ENCODE measurements around the gene CABP5.
"Not testable (repeated sequence)": the region's sequence is repeated elsewhere in the genome, so short reads cannot be mapped to it uniquely, and the experiment has no call there.

Gene CABP5

DNA sequence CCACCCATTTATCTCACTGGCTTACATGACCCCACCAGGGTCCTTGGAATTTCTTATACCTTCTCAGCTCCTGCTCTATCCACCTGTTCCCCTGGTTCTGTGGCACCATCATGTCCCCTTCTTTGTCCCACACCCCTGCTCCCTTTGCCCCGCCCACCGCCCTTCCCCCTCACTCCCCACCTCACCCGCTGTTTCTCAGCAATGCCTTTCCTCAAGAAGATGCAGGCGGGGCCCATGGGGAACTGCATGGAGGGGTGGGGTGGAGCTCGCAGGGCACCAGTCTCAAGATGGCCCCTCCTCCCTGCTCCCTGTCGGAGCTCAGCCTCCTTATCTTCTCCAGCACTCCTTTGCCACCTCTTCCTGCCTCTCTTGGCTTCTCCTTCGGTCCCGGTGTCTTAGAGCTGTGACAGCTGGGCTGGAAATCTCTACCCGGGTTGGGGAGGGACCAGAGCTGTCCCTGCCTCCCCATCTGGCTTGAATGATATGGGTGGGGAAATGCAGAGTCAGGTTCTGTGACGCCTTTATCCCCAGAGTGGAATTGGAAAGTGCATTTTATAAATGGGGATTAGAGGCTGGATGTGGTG, at the start of gene CABP5:
CABP5 (minus strand) TSS at position 405 of the 584 bp plus-strand sequence; CDS start at position 248, 157 bp downstream.
- no peak for DNase-seq (ENCODE audit: low spot score)

DNA sequence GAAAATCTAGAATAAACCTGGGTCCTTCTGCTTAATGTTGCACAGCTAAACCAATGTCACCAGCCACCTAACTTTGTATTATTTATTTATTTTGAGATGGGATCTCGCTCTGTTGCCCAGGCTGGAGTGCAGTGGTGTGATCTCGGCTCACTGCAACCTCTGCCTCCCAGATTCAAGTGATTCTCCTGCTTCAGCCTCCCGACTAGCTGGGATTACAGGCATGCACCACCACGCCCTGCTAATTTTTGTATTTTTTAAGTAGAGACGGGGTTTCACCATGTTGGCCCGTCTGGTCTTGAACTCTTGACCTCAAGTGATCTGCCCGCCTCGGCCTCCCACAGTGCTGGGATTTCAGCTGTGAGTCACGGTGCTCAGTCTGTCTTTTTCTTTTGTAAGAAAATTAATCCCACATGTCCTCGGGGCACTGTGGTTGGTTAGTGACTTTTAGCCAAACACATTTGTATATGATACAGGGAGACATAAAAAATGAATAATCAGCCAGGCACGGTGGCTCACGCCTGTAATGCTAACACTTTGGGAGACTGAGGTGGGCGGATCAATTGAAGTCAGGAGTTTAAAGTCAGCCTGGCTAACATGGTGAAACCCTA, 47.3 kb upstream of the CABP5 start:
- peak; percentile 60 for DNase-seq (ENCODE audit: low spot score)

DNA sequence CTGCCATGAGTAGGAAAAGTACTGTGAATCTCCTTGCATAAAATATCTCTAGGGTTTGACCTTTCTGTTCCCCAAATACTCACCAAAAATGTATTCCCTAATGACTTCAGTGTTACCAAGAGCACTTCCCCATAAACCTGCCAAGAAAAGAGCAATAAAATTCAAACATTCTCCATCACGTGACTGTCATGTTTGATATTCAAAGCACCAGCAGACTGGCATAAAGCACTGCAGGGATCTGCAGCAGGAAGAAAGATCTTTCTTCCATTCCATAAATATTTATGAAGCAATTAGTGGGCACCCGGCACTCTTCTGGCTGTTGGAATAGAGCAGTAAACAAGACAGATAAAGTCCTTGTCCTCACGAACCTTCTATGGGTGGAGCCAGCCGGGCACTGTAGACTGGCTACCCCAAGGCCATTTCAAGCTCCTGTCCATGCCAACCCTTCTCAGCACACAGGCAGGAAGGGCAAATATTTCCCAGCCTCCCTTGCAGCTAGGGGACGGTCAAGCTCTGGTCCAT, 46.5 kb upstream of the CABP5 start:
- DNase-seq (ENCODE audit: low spot score) = peak; percentile 59

DNA sequence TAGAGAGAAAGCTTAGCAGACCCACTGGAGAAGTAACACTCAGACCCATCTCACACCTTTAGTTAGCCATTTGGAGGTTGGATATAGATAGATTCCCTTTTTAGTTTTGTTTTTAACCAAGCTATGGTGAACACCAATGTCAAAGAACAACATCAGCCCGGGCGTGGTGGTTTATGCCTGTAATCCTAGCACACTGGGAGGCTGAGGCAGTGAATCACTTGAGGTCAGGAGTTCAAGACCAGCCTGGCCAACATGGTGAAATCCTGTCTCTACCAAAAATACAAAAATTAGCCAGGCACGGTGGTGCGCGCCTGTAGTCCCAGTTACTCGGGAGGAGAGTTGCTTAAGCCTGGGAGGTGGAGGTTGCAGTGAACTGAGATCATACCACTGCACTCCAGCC, 45.1 kb upstream of the CABP5 start:
- DNase-seq (ENCODE audit: low spot score) = not testable (repeated sequence)

DNA sequence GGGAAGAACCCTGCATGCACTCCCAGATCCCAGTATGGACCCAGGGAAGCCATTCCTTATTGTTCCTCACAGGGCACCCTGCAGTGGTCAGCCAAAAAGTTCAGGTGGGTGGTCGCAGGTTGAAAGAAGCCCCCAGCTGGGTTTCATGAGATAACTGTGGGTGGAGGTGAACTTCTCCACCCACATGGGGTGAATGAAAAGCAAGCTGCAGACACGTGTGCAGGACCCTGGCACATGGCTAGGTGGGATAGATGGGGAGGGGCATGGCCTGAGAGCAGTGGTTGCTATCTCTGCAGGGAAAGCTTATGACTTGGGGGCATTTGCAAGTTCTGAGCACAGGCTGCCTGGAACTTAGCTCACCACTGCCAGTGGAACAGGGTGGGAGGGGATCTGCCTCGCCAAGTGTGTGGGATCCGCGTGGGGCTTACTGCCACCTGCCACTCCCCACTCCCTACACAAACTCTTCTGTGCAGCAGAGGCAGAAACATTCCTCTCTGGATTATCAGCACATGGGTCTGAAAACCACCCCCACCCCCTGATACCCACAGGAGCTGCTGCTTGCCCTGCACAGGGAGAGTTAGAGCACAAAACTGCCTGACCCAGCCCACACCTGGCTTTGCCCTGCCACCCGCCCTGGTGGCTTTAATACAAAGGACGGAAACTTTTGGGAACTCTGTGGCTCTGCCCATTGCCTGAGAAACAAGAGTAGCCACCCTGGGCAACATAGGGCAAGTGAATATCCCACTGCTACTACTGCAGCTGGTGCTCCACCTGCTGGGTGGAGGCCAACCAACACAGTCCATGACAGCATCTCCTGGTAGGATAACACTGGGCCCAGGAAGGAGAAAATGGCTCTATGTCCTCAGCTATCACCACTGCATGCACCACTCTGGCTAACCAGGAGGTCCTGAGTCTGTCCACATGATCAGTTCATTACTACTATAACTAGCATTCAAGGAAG, 42.3 kb upstream of the CABP5 start:
- no peak for DNase-seq (ENCODE audit: low spot score)

DNA sequence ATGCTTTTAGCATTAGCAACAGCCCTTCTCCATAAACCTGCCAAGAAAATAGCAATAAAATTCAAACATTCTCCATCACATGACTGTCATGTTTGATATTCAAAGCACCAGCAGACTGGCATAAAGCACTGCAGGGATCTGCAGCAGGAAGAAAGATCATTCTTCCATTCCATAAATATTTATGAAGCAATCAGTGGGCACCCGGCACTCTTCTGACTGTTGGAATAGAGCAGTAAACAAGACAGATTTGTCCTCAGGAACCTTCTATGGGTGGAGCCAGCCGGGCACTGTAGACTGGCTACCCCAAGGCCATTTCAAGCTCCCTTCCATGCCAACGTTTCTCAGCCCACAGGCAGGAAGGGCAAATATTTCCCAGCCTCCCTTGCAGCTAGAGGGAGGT, 41.2 kb upstream of the CABP5 start:
- DNase-seq (ENCODE audit: low spot score) = no peak

DNA sequence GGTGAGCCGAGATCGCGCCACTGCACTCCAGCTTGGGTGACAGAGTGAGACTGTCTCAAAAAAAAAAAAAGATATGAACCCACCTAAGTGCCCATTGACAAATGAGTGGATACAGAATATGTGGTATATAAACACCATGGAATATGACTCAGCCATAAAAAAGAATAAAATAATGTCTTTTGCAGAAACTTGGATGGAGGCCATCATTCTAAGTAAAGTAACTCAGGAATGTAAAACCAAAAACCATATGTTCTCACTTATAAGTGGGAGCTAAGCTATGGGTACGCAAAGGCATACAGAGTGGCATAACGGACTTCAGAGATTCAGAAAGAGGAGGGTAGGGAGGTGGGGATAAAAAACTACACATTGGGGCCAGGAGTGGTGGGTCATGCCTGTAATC, 37.2 kb upstream of the CABP5 start:
- no peak for DNase-seq (ENCODE audit: low spot score)

DNA sequence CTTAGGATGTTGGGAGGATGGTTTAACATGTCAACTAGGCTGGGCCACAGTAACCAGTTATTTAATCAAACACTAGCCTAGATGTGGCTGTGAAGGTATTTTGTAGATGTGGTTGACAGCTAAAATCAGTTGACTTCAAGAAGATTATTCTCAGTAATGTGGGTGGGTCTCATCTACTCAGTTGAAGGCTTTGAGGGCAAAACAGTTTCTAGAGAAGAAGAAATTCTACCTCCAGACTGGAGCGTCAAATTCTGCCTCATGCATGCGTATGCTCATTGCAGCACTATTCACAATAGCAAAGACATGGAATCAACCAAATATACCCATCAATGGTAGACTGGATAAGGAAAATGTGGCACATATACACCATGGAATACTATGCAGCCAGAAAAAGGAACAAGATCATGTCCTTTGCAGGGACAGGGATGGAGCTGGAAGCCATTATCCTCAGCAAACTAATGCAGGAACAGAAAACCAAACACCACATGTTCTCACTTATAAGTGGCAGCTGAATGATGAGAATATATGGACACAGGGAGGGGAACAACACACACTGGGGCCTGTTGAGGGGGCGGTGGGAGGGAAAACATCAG, 26.4 kb upstream of the CABP5 start:
- DNase-seq (ENCODE audit: low spot score) = not testable (repeated sequence)

DNA sequence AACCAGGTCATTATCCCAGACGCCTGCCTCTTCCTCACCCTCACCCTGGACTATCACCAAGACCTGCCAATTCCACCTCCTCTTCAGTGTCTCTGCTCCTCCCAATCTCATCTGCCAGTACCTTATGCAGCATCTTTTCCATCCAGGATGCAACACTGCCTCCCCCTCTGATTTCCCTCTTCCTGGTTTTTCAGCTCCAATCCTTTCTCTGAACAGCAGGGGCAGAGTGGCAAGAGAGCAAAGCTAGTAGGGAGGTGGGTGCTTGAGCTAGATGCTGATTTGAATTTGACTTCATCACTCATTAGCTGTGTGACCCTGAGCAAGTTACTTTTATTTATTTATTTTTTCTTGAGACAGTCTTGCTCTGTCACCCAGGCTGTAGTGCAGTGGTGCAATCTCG, 25.6 kb upstream of the CABP5 start:
- DNase-seq (ENCODE audit: low spot score) = no peak

DNA sequence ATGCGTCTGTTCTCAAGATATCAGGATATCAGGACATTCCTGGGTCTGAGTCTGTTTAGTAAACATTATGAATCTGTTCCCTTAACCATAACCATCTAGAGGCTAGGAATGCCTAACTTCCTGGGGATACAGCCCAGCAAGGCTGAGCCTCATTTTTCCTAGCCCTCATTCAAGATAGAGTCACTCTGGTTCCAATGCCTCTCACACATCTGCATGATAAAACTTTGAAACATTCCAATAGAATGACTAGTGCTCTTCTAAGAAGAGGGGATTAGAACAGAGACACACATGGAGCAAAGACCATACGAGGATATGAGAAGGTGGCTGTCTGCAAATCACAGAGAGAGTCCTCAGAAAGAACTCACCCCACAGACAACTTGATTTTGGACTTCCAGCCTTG, 20.6 kb upstream of the CABP5 start:
- DNase-seq (ENCODE audit: low spot score) = no peak

DNA sequence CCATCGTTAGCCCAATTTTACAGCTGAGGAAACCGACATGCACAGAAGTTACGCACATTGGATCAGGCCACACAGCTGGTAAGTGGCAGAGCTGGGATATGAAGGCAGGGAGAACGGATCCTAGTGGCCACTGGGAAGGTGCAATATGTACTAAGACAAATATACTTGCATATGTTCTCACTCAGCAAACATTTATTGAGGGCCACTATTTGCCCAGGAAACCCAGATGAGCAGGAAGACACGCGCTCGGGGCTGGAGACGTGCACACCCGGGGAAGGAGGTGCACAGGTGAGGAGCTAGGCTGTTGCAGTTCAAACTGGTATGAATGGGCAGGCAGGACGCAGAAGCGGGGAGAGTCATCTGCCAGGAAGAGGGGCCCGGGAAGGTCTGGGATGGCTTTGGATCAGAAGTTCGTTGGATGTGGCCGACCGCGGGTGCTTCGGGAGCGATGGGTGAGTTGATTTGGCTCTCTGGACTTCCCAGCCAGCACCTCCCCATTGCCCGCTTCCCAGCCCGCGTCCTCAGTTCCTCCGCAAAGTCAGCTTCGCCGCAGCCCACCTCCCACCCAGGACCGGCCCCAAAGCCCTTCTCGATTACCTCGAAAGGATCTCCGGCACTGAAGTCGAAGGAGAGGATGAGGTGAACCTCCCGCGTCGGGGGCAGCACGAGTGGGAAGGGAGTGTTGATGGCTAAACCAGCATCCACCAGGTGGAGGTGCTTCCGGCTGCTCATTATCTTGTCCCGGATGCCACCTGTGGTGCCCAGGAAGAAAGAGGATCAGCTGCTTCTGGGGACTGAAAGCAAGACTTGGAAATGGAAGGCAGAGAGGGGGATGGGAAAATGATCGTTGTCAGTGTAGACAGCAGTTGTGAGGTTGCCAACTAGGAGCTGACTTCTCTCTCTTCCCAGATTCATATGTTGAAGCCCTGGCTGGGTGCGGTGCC, 17.8 kb upstream of the CABP5 start:
- no peak for DNase-seq (ENCODE audit: low spot score)

DNA sequence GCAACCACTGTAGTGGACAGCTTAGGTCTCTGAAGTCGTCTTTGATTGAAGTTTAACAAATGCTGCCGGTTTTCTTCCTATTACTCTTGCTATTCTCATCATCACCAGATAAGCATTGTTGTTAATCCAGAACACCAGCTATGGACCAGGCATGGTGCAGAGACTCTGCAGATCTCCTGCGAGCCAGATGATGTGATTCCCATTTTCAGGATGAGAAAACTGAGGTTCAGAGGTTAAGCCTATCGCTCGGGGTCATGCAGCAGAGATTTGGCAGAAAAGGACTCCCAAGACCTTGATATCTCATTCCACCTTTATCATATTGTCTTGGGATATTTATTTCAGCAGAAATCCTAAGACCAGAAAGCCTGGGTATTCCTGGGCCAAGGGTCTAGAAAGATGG, 16.5 kb upstream of the CABP5 start:
- DNase-seq (ENCODE audit: low spot score) = no peak

DNA sequence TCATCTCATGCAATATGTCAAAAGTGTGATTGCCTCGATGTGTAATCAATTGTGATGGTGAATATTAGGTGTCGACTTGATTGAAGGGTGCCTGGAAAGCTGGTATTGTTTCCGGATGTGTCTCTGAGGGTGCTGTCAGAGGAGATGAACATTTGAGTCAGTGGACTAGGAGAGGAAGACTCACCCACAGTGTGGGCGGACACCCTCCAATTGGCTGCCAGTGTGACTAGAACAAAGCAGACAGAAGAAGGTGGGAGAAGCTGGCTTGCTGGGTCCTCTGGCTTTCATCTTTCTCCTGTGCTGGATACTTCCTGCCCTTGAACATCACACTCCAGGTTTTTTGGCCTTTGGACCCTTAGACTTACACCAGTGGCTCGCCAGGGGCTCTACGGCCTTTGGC, 15.5 kb upstream of the CABP5 start:
- no peak for DNase-seq (ENCODE audit: low spot score)

DNA sequence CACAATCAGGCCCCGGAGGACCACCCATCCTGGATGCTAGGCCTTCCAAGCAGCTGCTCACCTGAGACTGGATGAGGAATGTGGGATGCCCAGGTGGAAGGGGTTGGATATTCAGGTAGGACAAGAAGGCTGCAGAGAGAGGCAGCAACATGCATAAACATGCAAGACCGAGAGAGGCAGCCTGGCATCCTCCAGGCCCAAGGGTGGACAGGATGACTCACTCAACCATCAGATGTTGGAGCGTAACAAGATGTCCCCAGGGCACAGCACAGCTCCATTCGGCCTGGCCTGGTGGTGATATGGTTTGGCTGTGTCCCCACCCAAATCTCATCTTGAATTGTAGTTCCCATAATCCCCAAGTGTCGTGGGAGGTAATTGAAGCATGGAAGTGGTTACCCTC, 10.0 kb upstream of the CABP5 start:
- DNase-seq (ENCODE audit: low spot score) = no peak

DNA sequence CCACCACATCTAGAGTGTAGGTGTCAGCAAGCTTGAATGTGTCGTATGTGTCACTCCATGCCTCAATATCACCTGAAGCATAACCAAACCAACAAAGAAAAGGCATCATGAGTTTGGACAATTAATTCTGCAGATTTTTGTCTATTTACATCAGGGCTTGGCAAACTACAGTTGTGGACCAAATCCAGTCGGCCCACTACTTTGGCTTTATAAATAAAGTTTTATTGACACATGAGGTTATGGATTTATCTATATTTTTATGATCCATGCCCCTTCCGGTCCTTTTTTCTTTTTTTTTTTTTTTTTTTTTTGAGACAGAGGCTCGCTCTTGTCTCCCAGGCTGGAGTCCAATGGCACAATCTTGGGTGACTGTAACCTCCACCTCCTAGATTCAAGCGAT, 9.2 kb upstream of the CABP5 start:
- no peak for DNase-seq (ENCODE audit: low spot score)

DNA sequence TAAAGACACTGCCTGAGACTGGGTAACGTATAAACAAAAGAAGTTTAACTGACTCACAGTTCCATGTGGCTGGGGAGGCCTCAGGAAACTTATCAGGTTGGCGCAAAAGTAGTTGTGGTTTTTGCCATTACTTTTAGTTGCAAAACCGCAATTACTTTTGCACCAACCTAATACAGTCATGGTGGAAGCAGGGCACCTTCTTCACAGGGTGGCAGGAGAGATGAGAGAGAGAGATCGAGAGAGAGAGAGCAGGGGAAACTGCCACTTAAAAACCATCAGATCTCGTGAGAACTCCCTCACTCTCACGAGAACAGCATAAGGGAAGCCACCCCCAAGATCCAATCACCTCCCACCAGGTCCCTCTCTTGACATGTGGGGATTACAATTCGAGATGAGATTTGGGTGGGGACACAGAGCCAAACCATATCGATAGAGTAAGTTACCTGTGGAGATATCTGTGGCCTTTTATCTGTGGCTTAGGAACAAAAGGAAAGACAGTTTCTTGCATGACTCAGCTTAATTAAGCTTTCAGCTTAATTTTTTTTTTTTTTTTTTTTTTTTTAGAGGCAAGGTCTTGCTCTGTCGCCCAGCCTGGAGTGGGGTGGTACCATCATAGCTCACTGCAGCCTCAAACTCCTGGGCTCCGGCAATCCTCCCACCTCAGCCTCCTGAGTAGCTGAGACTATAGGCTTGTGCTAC, 7.6 kb upstream of the CABP5 start:
- no peak for DNase-seq (ENCODE audit: low spot score)

DNA sequence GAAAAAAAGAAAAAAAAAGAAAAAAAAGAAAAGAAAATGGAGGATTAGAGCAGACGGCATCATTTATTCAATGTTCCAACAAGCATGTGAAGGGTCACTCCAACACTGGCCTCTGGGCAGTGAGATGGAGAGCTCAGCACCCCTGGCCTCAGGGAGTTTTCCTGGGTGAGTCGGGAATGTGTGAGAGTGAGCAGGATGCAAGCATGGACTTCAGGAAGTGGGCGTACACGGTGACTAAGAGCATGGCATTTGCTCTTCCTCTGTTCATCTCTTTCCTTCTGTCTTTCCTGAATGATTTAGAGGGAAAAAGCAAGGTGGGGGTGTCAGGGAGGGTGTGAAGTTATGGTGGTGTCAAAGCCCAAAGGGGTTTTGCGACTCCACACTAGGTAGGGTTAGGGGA, 682 bp upstream of the CABP5 start:
- peak; percentile 60 for DNase-seq (ENCODE audit: low spot score)

DNA sequence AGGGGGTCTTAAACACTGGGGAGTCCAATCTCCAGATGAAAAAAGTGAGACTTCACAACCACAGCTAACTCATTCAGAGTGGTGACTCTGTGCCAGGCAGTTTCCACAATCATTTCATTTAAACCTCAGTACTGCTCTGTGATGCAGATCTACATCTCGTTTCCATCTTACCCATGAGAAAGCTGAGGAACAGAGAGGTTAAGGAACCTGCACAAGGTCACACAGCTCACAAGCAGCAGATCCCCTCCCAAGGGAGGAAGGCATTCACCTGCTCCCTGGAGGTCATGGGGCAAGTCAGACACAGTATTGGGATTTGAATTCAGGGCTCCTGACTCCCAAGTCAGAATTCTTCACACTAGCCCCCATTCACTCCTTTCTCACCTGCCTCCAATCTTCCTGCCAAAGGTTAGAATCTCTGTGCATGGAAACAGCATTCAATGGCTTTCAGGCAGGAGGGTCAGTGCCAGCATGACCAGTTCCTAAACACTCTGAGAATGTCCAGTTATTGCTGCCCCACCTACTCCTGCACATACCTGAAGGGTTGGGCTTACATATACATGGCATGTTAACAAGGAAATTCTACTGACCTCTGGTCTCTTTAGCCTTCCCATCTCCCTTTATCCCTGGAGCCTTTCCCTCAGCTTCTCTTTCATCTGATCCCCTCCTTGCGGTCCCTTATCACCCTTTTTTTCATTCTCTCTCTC, 1.9 kb downstream of the CABP5 start:
- DNase-seq (ENCODE audit: low spot score) = no peak

DNA sequence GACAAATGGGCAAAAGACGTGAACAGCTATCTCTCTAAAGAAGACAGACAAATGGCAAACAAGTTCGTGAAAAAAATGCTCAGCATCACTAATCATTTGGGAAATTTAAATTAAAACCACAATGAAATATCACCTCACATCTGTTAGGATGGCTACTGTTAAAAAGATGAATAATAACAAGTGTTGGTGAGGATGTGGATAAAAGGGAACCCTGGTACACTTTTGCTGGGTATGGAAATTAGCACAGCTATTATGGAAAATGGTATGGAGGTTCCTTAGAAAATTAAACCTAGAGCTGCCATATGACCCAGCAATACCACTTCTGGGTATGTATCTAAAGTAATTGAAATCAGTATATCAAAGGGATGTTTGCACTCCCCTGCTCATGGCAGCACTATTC, 7.1 kb downstream of the CABP5 start:
- no peak for DNase-seq (ENCODE audit: low spot score)

DNA sequence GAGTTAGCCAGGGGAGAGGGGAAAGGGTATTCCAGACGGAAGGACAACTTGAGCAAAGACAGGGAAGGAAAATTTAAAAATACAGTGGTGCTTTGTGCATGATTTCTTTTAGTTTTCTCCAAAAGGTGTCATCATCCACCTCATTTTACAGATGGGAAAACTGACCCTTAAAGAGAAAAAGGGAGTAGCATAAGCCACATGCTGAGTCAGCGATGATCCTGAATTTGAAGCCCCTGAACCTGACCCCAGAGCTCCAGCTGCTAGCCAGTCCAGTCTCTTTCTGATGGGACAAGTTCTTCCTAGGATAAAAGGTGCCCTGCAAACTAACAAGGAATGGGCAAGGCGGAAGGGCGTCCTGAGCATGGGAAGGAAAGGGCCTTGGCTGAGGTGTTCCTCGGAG, 10.3 kb downstream of the CABP5 start:
- no peak for DNase-seq (ENCODE audit: low spot score)

Data from COLO829 (cell line).